ENCODE measurements around the gene LGI2. TPM values are rescaled to one million over a fixed set of nuclear protein-coding genes. Genes with fewer than 3 reads are reported as not detected.
"Not testable (repeated sequence)": the region's sequence is repeated elsewhere in the genome, so short reads cannot be mapped to it uniquely, and the experiment has no call there.

Gene LGI2
- total RNA-seq, 4 donors from 2014 or later, result 4.6 to 13.7 (median 9.7) TPM

GRCh38 chr4:25021216-25021615, 9.5 kb downstream of the LGI2 start:
- intact Hi-C loops (cut with DNase I), result no loop called here
- WGBS, result 75% methylated on average over 2 of the region's 2 CpGs
- H3K27me3 ChIP-seq, result no peaks in the 10 kb centered on the region
- H3K4me1 ChIP-seq, result no peaks in the 10 kb centered on the region
- H3K36me3 ChIP-seq, result peaks cover 0 to 30% (median 12%) of the 10 kb centered on the region in 4 donors
- DNase-seq (ENCODE audit: extremely low spot score), result no peak
- no peak for TF ChIP-seq CTCF (IDR thresholded peaks at IDR 0.05)
- no peak for TF ChIP-seq POLR2AphosphoS5 (IDR thresholded peaks at IDR 0.05)
- TF ChIP-seq EP300 (IDR thresholded peaks at IDR 0.05), result no peak
- no peak for TF ChIP-seq POLR2A (IDR thresholded peaks at IDR 0.05; ENCODE audit: low read depth)
- no peak overlapping the region for H3K27ac ChIP-seq (replicated peaks in 1 of 4)
- no peaks in the 10 kb centered on the region for H3K9me3 ChIP-seq
- no peak overlapping the region for H3K4me3 ChIP-seq

GRCh38 chr4:25020236-25020635, 10.5 kb downstream of the LGI2 start:
- no peak for DNase-seq (ENCODE audit: extremely low spot score)
- Histone ChIP-seq H3K27me3 (no peaks in the 10 kb centered on the region), H3K9me3 (no peaks in the 10 kb centered on the region), H3K27ac (replicated peaks in 1 of 4) (no peak overlapping the region), H3K4me3 (no peak overlapping the region), H3K4me1 (peaks cover 0 to 7% (median 5%) of the 10 kb centered on the region in 4 donors), H3K36me3 (peaks cover 0 to 24% (median 12%) of the 10 kb centered on the region in 4 donors)
- intact Hi-C loops (cut with DNase I), result no loop called here
- TF ChIP-seq POLR2AphosphoS5 (IDR thresholded peaks at IDR 0.05), result no peak
- no peak for TF ChIP-seq EP300 (IDR thresholded peaks at IDR 0.05)
- TF ChIP-seq CTCF (IDR thresholded peaks at IDR 0.05), result no peak
- no peak for TF ChIP-seq POLR2A (IDR thresholded peaks at IDR 0.05; ENCODE audit: low read depth)
- WGBS, result 20% methylated on average over 5 of the region's 5 CpGs

GRCh38 chr4:25019501-25019900, 11.2 kb downstream of the LGI2 start:
- Histone ChIP-seq H3K4me1 (peaks cover 0 to 14% (median 13%) of the 10 kb centered on the region in 4 donors), H3K27ac (replicated peaks in 1 of 4) (no peak overlapping the region), H3K27me3 (no peaks in the 10 kb centered on the region), H3K4me3 (no peak overlapping the region), H3K36me3 (peaks cover 0 to 17% (median 10%) of the 10 kb centered on the region in 4 donors), H3K9me3 (no peaks in the 10 kb centered on the region)
- no peak for TF ChIP-seq EP300 (IDR thresholded peaks at IDR 0.05)
- no peak for TF ChIP-seq POLR2AphosphoS5 (IDR thresholded peaks at IDR 0.05)
- TF ChIP-seq POLR2A (IDR thresholded peaks at IDR 0.05; ENCODE audit: low read depth), result no peak
- no peak for TF ChIP-seq CTCF (IDR thresholded peaks at IDR 0.05)
- intact Hi-C loops (cut with DNase I), result no loop called here
- whole genome bisulfite sequencing, result 98% methylated on average over 2 of the region's 2 CpGs
- no peak for DNase-seq (ENCODE audit: extremely low spot score)

GRCh38 chr4:25015012-25015411, 15.7 kb downstream of the LGI2 start:
- no peaks in the 10 kb centered on the region for H3K27me3 ChIP-seq
- H3K27ac ChIP-seq (replicated peaks in 1 of 4), result peak overlapping the region; percentile 53 to 69 (median 56)
- H3K9me3 ChIP-seq, result no peaks in the 10 kb centered on the region
- peaks cover 0 to 5% (median 0%) of the 10 kb centered on the region in 4 donors for H3K36me3 ChIP-seq
- H3K4me1 ChIP-seq, result peaks cover 0 to 39% (median 30%) of the 10 kb centered on the region in 4 donors
- intact Hi-C loops (cut with DNase I), result no loop called here
- TF ChIP-seq POLR2AphosphoS5 (IDR thresholded peaks at IDR 0.05) (no peak), EP300 (IDR thresholded peaks at IDR 0.05) (no peak), CTCF (IDR thresholded peaks at IDR 0.05) (no peak), POLR2A (IDR thresholded peaks at IDR 0.05; ENCODE audit: low read depth) (no peak)
- 27% methylated on average over 3 of the region's 3 CpGs for WGBS
- no peak overlapping the region for H3K4me3 ChIP-seq
- no peak for DNase-seq (ENCODE audit: extremely low spot score)

- H3K27me3 ChIP-seq; DNase-seq (ENCODE audit: extremely low spot score); H3K36me3 ChIP-seq; H3K4me3 ChIP-seq; intact Hi-C loops (cut with DNase I); H3K9me3 ChIP-seq: not testable (repeated sequence)
- peak overlapping the region; percentile 53 to 69 (median 56) for H3K27ac ChIP-seq (replicated peaks in 1 of 4)
- 69% methylated on average over 1 of the region's 1 CpG for WGBS
- H3K4me1 ChIP-seq, result peaks cover 0 to 39% (median 30%) of the 10 kb centered on the region in 4 donors
Observed at GRCh38 chr4:25014662-25014983, 16.1 kb downstream of the LGI2 start.

All from esophagus muscularis mucosa (tissue), 4 donors.